ENCODE measurements around the gene MPRIP.
A peak's percentile ranks its signal among the peaks of the same experiment; 100 is the strongest.

The MPRIP gene

GRCh38 chr17:17089796-17090641, 47.8 kb downstream of the MPRIP start:
- DNase-seq = no peak

- DNase-seq = no peak
Observed at GRCh38 chr17:17090642-17091103, 48.4 kb downstream of the MPRIP start.

- DNase-seq = no peak
Observed at GRCh38 chr17:17091276-17091675, 49.0 kb downstream of the MPRIP start.

GRCh38 chr17:17091856-17092756, 49.8 kb downstream of the MPRIP start:
- DNase-seq = no peak

GRCh38 chr17:17093764-17094163, 51.5 kb downstream of the MPRIP start:
- no peak for DNase-seq

GRCh38 chr17:17096438-17097178, 54.4 kb downstream of the MPRIP start:
- DNase-seq = peak; percentile 55

- DNase-seq = no peak
Observed at GRCh38 chr17:17097763-17098345, 55.6 kb downstream of the MPRIP start.

- DNase-seq = no peak
Observed at GRCh38 chr17:17098551-17099179, 56.4 kb downstream of the MPRIP start.

GRCh38 chr17:17102176-17102575, 59.9 kb downstream of the MPRIP start:
- no peak for DNase-seq

- DNase-seq = no peak
Observed at GRCh38 chr17:17103160-17103559, 60.9 kb downstream of the MPRIP start.

GRCh38 chr17:17104036-17104435, 61.8 kb downstream of the MPRIP start:
- no peak for DNase-seq

GRCh38 chr17:17104494-17104893, 62.2 kb downstream of the MPRIP start:
- no peak for DNase-seq

- no peak for DNase-seq
Observed at GRCh38 chr17:17105976-17106375, 63.7 kb downstream of the MPRIP start.

GRCh38 chr17:17106756-17107155, 64.5 kb downstream of the MPRIP start:
- DNase-seq = peak; percentile 55

GRCh38 chr17:17107281-17107680, 65.0 kb downstream of the MPRIP start:
- no peak for DNase-seq

GRCh38 chr17:17107891-17108431, 65.7 kb downstream of the MPRIP start:
- no peak for DNase-seq

- DNase-seq = peak; percentile 42
Observed at GRCh38 chr17:17108451-17109049, 66.3 kb downstream of the MPRIP start.

GRCh38 chr17:17109256-17109655, 67.0 kb downstream of the MPRIP start:
- DNase-seq = no peak

GRCh38 chr17:17109907-17110306, 67.7 kb downstream of the MPRIP start:
- DNase-seq = no peak

GRCh38 chr17:17110520-17110919, 68.3 kb downstream of the MPRIP start:
- DNase-seq = no peak
